DLD1 (cell line): Measurements from ENCODE around the gene ARL10.

Experiments used
- in situ Hi-C: cut with HindIII; loops from 2 replicates; pipeline ENCODE4 v1.10.0; 2017; ENCODE audit warnings: low sequenced_read_pairs

Gene ARL10

GRCh38 chr5:176365351-176366231 lies at the start of gene ARL10:
Gene ARL10 (plus strand): TSS chr5:176365487. CDS start chr5:176365564, 77 bp downstream.
- in situ Hi-C loops, result no loop called here

- in situ Hi-C loops, result no loop called here
Measured at GRCh38 chr5:176317534-176318374, 47.5 kb upstream of the ARL10 start.

GRCh38 chr5:176319827-176320554 lies 45.3 kb upstream of the ARL10 start:
- in situ Hi-C loops, result no loop called here

GRCh38 chr5:176320577-176320976 lies 44.7 kb upstream of the ARL10 start:
- in situ Hi-C loops, result no loop called here

- in situ Hi-C loops, result no loop called here
Measured at GRCh38 chr5:176334031-176334770, 31.1 kb upstream of the ARL10 start.

GRCh38 chr5:176337913-176338312 lies 27.4 kb upstream of the ARL10 start:
- in situ Hi-C loops, result no loop called here

- in situ Hi-C loops, result no loop called here
Measured at GRCh38 chr5:176339304-176339703, 26.0 kb upstream of the ARL10 start.

- in situ Hi-C loops, result no loop called here
Measured at GRCh38 chr5:176341325-176342157, 23.7 kb upstream of the ARL10 start.

- in situ Hi-C loops, result no loop called here
Measured at GRCh38 chr5:176342158-176342483, 23.2 kb upstream of the ARL10 start.

GRCh38 chr5:176342766-176343458 lies 22.4 kb upstream of the ARL10 start:
- in situ Hi-C loops, result no loop called here

- in situ Hi-C loops, result no loop called here
Measured at GRCh38 chr5:176350416-176350815, 14.9 kb upstream of the ARL10 start.

GRCh38 chr5:176352116-176352878 lies 13.0 kb upstream of the ARL10 start:
- in situ Hi-C loops, result no loop called here

- in situ Hi-C loops, result no loop called here
Measured at GRCh38 chr5:176353533-176353932, 11.8 kb upstream of the ARL10 start.

GRCh38 chr5:176355400-176356178 lies 9.7 kb upstream of the ARL10 start:
- in situ Hi-C loops, result no loop called here

GRCh38 chr5:176356179-176356566 lies 9.1 kb upstream of the ARL10 start:
- in situ Hi-C loops, result no loop called here

GRCh38 chr5:176359658-176360057 lies 5.6 kb upstream of the ARL10 start:
- in situ Hi-C loops, result no loop called here

- in situ Hi-C loops, result no loop called here
Measured at GRCh38 chr5:176360894-176361436, 4.3 kb upstream of the ARL10 start.
